ENCODE results near the gene OR8B8.

OR8B8 gene

DNA sequence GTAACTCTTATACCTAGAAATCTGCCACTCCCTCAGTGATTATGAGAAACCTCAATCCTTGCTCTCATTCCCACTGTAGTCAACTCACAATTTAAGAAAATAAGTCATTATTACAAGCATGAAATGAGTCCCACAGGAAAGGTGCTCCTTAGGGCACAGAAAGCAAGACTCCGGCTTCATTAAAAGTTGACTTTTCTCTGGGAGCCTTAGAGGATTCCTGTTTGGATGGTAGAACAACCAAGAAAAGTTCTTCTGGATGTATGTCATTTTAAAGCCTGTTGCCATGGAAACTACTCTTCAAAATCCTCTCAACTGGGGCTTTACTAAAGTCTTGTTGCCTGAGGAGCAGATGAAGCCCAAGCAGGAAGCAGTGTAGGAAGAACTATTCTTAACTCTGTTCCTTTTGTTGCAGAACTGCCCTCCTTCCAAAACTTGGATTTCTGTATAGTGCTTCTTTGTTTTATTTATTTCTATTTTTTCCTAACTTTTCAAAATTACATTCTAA is at the start of gene OR8B8:
Gene OR8B8 (minus strand): TSS at position 51 of the 505 bp plus-strand sequence. CDS start 4,611 bp downstream, outside the sequence.
- no peaks in the 10 kb centered on the region for H3K36me3 ChIP-seq (replicated peaks; ENCODE audit: low read depth, low read length)
- no peak for TF ChIP-seq EZH2phosphoT487 (IDR thresholded peaks at IDR 0.05; ENCODE audit: low read depth)
- no peak for TF ChIP-seq CTCF (IDR thresholded peaks at IDR 0.05; ENCODE audit: low read depth, low read length)
- no peak within 1 kb of the TSS for H2AFZ ChIP-seq (ENCODE audit: low read depth, low read length)
- H3K4me3 ChIP-seq (ENCODE audit: low read length): no peak within 1 kb of the TSS
- no peak within 1 kb of the TSS for H3K4me2 ChIP-seq (ENCODE audit: low read length)
- H3K9me3 ChIP-seq (ENCODE audit: insufficient read depth, low read length): no peaks in the 10 kb centered on the region
- H3K9ac ChIP-seq (ENCODE audit: low read length): no peak within 1 kb of the TSS
- H3K27ac ChIP-seq (ENCODE audit: low read length): no peak within 1 kb of the TSS
- H3K4me1 ChIP-seq (ENCODE audit: low read length): no peaks in the 10 kb centered on the region
- no peaks in the 10 kb centered on the region for H3K27me3 ChIP-seq (ENCODE audit: low read depth, low read length)
- H4K20me1 ChIP-seq (ENCODE audit: insufficient read depth, low read length): no peaks in the 10 kb centered on the region
- no peaks in the 10 kb centered on the region for H3K79me2 ChIP-seq (ENCODE audit: low read length)

DNA sequence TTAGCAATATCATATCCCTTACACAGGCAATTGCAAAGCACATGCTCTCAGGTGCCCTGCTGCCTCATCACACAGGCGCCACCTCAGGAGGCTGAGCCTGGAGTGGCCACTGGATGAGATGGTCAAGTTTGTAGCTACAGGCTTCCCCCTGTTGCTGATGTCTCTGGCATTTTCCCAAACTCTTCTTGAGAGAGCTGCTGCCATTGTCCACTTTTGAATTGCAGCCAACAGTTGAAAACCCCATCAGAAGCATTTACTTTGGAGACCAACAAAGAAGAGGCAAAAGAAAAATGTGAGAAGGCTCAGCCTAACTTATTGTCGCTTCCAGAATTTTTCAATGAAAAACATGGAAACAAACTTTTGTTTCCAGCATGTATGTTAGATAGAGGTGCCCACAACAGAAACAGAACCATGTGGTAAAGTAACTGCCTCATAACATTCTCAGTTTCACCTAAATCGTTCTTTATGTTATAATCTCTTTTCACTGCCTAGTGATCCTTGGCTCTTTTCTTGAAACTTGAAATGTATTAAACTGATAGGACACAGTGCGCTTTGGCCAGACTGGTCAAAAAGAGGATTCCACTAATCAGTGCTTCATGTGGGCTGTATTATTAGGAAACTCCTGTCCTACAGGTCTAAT is 47.6 kb upstream of the OR8B8 start:
- Histone ChIP-seq H3K4me1 (ENCODE audit: low read length) (no peaks in the 10 kb centered on the region), H2AFZ (ENCODE audit: low read depth, low read length) (no peak overlapping the region), H3K4me3 (ENCODE audit: low read length) (no peak overlapping the region), H3K9ac (ENCODE audit: low read length) (no peak overlapping the region), H3K9me3 (ENCODE audit: insufficient read depth, low read length) (no peaks in the 10 kb centered on the region), H3K36me3 (replicated peaks; ENCODE audit: low read depth, low read length) (no peaks in the 10 kb centered on the region), H3K79me2 (ENCODE audit: low read length) (no peaks in the 10 kb centered on the region), H3K27me3 (ENCODE audit: low read depth, low read length) (no peaks in the 10 kb centered on the region), H3K27ac (ENCODE audit: low read length) (no peak overlapping the region), H4K20me1 (ENCODE audit: insufficient read depth, low read length) (no peaks in the 10 kb centered on the region), H3K4me2 (ENCODE audit: low read length) (no peak overlapping the region)
- no peak for TF ChIP-seq EZH2phosphoT487 (IDR thresholded peaks at IDR 0.05; ENCODE audit: low read depth)
- no peak for TF ChIP-seq CTCF (IDR thresholded peaks at IDR 0.05; ENCODE audit: low read depth, low read length)

DNA sequence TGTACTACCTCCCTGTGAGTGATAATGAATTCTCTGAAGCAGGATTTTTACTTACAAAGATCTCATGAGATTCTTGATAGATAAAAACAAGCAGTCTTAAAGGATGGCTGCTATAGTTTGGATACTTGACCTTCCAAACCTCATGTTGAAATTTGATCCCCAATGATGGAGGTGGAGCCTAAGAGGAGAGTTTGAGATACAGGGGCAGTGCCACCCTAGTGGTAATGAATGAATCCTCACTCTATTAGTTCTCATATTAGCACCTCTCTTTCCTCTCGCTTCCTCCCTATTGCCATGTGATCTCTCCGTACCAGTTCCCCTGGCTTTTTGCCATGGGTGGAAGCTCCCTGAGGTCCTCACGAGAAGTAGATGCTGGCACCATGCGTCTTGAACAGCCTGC is 37.9 kb upstream of the OR8B8 start:
- Histone ChIP-seq H3K4me3 (ENCODE audit: low read length) (no peak overlapping the region), H3K9ac (ENCODE audit: low read length) (no peak overlapping the region), H3K27ac (ENCODE audit: low read length) (no peak overlapping the region), H2AFZ (ENCODE audit: low read depth, low read length) (no peak overlapping the region), H3K36me3 (replicated peaks; ENCODE audit: low read depth, low read length) (no peaks in the 10 kb centered on the region), H3K79me2 (ENCODE audit: low read length) (no peaks in the 10 kb centered on the region), H3K4me2 (ENCODE audit: low read length) (no peak overlapping the region), H3K27me3 (ENCODE audit: low read depth, low read length) (peaks cover 9% of the 10 kb centered on the region; the same call in 1 of the 2 replicates), H3K9me3 (ENCODE audit: insufficient read depth, low read length) (no peaks in the 10 kb centered on the region), H3K4me1 (ENCODE audit: low read length) (peaks cover 4% of the 10 kb centered on the region; the same call in 1 of the 2 replicates), H4K20me1 (ENCODE audit: insufficient read depth, low read length) (no peaks in the 10 kb centered on the region)
- no peak for TF ChIP-seq CTCF (IDR thresholded peaks at IDR 0.05; ENCODE audit: low read depth, low read length)
- TF ChIP-seq EZH2phosphoT487 (IDR thresholded peaks at IDR 0.05; ENCODE audit: low read depth): no peak

- Histone ChIP-seq H4K20me1 (ENCODE audit: insufficient read depth, low read length) (no peaks in the 10 kb centered on the region), H3K27me3 (ENCODE audit: low read depth, low read length) (peaks cover 9% of the 10 kb centered on the region; the same call in 1 of the 2 replicates), H3K4me3 (ENCODE audit: low read length) (0 out of 2 replicates have a peak overlapping the region, but pooled peaks have one; percentile 76), H3K36me3 (replicated peaks; ENCODE audit: low read depth, low read length) (no peaks in the 10 kb centered on the region), H3K9ac (ENCODE audit: low read length) (no peak overlapping the region), H3K79me2 (ENCODE audit: low read length) (no peaks in the 10 kb centered on the region), H3K4me1 (ENCODE audit: low read length) (peaks cover 4% of the 10 kb centered on the region; the same call in 1 of the 2 replicates), H3K27ac (ENCODE audit: low read length) (no peak overlapping the region), H3K9me3 (ENCODE audit: insufficient read depth, low read length) (no peaks in the 10 kb centered on the region), H3K4me2 (ENCODE audit: low read length) (0 out of 2 replicates have a peak overlapping the region, but pooled peaks have one; percentile 9), H2AFZ (ENCODE audit: low read depth, low read length) (no peak overlapping the region)
- TF ChIP-seq EZH2phosphoT487 (IDR thresholded peaks at IDR 0.05; ENCODE audit: low read depth) (no peak), CTCF (IDR thresholded peaks at IDR 0.05; ENCODE audit: low read depth, low read length) (no peak)
Observed at GRCh38 chr11:124482362-124483147, 37.1 kb upstream of the OR8B8 start.
